GM19351 (cell line): Measurements from ENCODE around the gene PPFIA1.
"Not testable (repeated sequence)": the region's sequence is repeated elsewhere in the genome, so short reads cannot be mapped to it uniquely, and the experiment has no call there.

Source experiments
- ATAC-seq: cut with Tn5 transposase; IDR thresholded peaks from one replicate; pipeline ENCODE4 v1.9.1; 2021; ENCODE audit warnings: mild to moderate bottlenecking, moderate library complexity; ENCODE audit not compliant: unreplicated experiment

PPFIA1 gene

DNA sequence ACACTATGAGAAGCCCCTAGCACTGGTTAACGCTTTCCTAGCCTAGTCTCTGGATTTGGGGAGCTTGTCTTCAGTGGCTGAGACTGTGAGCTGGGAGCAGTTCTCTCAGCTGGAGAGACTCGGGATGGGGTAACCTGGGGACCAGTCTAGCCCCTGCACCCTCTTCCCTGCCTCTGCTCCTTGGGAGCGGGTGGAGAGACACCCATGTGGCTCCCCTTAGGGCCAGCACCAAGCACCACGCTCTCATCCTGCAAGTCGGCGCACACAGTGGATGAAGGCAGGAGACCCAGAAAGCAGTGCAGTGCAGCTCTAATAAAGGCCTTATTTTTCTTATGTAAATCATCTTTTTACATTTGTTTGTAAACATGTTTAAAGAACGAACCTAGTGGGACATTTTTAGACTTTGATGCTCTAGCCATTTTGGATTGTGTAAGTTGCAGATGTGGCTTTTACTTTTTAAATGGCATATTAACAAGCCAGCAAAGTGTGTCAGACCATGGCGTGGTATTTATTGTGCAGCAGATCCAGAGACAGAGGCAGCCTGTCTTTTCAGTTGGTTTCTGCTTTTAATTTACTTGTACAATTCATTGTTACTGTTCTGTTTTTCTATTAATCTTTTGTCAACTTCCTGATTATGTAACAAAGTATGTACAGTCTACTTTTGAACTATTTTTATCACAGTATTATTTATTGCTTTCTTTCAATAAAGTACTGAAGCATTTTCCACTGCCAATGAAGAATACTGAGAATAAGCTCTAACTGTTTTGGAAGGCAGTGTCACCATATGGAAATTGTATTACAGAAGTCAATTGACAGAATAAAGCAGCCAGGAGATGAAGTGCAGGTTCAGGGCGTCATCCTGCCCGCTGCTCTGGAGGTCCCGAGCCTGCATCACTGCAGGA, 113.4 kb downstream of the PPFIA1 start:
- ATAC-seq: no peak

GRCh38 chr11:70384566-70385152, 114.2 kb downstream of the PPFIA1 start:
- ATAC-seq: no peak

DNA sequence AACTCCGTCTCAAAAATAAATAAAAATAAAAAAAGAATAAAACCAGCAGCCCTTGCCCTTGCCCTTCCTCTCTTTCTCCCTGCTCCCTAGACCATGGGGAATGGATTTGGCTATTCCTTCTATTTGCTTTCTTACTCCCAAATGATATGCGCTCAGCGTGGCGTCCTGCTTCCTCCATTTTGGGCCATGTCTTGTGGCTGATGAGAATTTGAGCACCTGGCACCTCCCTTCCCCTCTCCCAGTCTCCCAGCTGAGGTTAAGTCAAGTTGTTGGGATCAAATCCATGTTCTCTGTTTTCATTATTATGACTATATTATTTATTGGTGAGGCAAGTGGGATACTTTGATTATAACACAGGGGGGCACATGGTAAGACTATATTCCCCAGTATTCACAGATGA, 117.1 kb downstream of the PPFIA1 start:
- ATAC-seq: no peak

- no peak for ATAC-seq
Measured at GRCh38 chr11:70389201-70389600, 118.7 kb downstream of the PPFIA1 start.

GRCh38 chr11:70390882-70391281, 120.4 kb downstream of the PPFIA1 start:
- ATAC-seq: not testable (repeated sequence)

- ATAC-seq: no peak
Measured at GRCh38 chr11:70394211-70394950, 123.9 kb downstream of the PPFIA1 start.

GRCh38 chr11:70397336-70397982, 127.0 kb downstream of the PPFIA1 start:
- ATAC-seq: no peak

DNA sequence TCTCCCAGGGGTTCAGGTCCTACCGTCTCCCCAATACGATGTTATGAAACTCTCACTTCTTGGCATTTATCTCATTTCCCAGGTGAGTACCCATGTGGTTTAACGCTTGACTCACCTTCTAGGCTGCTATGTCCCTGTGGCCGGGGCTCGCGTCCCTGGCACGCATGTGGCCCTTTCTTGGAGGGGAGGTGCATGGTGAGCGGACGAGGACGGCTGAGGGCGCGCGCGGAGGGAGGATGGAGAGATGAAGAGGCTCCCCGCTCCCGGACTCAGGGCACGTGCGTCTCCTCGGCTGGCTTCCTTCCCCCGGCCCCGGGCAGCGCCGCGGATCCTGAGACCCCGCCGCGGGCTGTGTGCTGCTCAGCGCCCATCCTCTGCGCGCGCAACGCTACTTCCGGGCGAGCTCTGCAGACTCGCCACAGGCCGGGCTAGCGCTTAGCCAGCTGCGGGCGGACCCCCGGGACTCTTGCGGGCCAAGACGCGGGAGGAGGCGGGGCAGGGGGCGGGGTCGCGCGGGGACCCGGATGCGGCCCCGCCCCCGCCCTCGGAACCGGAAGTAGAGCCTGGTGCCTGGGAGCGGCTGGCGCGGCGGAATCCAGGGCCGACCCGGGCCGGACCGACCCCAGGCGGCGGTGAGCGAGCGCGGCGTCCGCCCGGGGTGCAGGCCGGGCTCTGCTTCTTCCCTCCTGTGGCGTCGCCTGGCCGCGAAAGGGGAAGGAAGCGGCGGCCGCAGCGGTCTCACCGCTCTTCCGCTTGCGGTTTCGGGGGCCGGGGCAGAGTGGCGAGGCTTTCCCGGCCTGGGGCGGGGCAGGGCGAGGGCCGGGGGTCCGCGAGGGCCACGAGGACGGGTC, 127.7 kb downstream of the PPFIA1 start, which contains the start of gene CTTN:
CTTN (plus strand) TSS at position 547 of the 851 bp plus-strand sequence. CDS start 8,769 bp downstream, outside the sequence.
- no peak for ATAC-seq

DNA sequence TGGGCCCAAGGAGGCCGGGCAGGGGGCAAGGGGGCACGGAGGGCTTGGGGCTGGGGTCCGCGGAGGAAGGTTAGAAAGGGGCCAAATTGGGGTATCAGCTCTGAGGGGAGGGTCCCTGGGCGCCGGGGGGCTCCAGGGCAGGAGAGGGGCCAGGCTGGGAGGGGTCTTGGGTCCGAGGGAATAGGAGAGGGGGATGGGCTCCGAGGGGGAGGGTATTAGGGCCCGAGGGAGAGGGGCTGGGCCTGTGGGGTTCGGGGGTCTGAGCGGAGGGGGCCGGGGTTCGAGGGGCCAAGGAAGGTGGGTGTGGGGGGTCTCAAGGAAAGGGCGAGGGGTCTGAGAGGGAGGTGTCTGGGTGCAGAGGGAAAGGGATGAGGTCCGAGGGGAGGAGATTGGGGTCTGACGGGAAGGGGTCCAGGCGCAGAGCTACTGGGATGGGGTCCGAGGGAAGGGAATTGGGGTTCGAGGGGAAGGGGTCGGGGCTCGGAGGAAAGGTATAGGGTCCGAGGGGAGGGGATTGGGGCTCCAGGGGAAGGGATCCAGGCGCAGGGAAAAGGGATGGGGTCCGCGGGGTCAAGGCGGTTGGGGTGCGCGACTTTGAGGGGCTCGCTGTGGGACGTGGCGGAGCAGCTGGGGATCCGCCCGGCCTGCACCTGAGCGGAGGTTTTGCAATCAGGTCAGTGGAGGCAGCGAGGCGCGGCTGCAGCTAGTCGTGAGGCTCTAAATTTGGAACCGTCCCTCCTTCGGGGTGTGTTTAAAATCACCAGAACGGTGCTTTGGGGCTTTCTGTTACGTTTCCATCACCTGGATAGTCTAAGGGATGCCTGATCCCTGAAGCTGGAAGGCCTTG, 128.6 kb downstream of the PPFIA1 start:
- ATAC-seq: no peak

- ATAC-seq: no peak
Measured at GRCh38 chr11:70399681-70400112, 129.2 kb downstream of the PPFIA1 start.

DNA sequence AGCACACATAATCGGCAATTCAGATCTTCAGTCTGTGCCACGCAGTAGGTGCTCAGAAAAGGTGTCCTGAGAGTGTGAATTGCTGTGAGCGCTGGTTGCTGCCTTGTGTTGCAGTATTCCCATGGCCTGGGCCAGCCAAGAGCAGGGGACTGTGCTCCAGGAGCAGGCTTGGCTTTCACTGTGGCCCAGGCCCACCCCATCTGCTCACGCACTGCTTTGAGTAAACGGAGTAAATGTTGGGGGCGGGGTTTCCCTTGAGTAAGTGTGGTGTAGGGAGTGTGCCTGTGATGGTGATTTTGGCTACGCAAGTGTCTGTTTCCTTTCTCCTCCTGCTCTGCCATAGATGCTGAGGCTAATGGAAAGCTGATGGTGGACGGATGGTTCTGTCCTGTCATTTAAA, 130.2 kb downstream of the PPFIA1 start:
- ATAC-seq: no peak

DNA sequence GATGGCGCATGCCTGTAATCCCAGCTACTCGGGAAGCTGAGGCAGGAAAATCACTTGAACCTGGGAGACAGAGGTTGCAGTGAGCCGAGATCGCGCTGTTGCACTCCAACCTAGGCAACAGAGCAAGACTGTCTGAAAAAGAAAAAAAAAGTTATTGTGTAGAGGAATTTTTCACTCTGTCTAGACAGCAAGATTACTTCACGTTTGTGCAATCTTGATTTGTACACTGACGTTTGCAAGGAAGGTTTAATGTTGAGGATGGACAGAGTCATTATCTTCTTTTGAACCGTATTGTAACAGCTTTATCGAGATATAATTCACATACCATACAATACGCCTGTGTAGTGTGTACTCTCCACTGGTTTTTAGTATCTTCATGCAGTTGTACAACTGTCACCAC, 131.5 kb downstream of the PPFIA1 start:
- ATAC-seq: no peak

DNA sequence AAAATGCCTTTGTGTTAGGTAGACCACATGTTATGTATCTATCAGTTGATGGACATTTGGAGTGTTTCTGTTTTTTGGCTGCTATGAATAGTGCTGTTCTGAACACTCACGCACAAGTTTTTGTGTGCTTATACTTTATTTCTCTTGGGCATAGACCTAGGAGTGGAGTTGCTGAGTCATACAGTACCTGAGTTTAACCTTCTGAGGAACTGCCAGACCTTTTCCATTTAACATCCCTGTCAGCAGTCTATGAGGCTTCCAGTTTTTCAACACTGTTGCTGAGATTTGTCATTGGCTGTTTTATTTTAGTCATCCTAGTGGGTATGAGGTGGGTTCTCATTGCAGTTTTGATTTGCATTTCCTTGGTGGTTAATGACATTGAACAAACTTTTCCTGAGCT, 132.2 kb downstream of the PPFIA1 start:
- ATAC-seq: no peak

- no peak for ATAC-seq
Measured at GRCh38 chr11:70404244-70404643, 133.8 kb downstream of the PPFIA1 start.

- ATAC-seq: no peak
Measured at GRCh38 chr11:70405679-70406395, 135.3 kb downstream of the PPFIA1 start.

DNA sequence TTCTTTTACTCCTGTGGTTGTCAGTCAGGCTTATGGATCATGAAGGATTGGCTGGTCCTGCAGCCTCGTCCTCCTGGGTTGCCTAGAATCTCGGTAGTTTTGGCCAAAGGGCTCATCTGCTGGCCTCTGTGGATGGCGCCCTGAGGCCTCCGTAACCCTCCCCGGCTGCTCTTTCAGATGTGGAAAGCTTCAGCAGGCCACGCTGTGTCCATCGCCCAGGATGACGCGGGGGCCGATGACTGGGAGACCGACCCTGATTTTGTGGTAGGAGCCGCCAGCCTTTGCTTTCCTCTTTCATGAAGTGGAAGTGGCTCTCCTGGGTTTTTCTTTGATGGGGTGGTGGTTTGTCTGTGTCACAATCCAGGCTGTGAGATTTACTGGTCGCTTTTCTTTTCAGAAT, 136.6 kb downstream of the PPFIA1 start:
- ATAC-seq: no peak

DNA sequence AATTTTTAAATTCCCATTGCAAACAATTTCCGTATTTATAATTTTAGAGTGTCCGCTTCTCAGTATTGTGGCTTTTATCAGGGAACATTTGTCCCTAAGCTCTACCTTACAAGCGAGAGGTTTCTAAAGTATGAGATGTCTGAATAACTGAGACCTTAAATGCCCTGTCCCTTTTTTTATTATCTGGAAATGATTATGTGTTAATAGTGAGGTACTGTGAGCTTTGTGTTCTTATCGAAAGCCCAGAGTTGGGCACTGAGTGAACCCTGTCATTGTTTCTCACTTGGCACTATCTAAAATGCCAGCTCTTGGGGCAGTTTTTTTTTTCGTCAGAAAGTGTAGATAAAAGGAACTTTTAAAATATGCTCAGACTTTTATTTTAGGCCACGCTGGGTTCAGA, 137.3 kb downstream of the PPFIA1 start:
- no peak for ATAC-seq

DNA sequence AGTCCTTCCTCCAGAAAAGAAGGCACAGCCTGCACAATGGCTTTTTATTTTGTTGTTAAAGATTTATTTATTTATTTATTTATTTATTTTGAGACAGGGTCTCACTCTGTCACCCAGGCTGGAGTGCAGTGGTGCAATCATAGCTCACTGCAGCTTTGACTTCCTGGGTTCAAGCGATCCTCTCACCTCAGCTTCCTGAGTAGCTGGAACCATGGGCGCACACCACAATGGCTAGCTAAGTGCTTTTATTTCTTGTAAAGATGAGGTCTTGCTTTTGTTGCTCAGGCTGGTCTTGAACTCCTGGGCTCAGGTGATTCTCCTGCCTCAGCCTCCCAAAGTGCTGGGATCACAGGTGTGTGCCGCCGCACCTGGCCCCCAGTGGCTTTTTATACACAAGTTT, 137.8 kb downstream of the PPFIA1 start:
- ATAC-seq: not testable (repeated sequence)

- ATAC-seq: no peak
Measured at GRCh38 chr11:70409437-70409836, 138.9 kb downstream of the PPFIA1 start.
